HL-60 (cell line): ENCODE measurements around the gene CPO.
A peak's percentile ranks its signal among the peaks of the same experiment; 100 is the strongest.

Source experiments
- DNase-seq, 2 experiments: peaks; one replicate each; pipeline ENCODE4 v3.0.0-alpha.2; 2010 to 2020; ENCODE audit warnings: low read depth in 1 of 2, low spot score in 1 of 2
- H3K27ac ChIP-seq: fragments of 250-450 bp; sonication (Bioruptor Pico); replicated peaks from 2 replicates; pipeline ENCODE4 v1.5.1; 2020; ENCODE audit warnings: mild to moderate bottlenecking, moderate library complexity
- H3K27me3 ChIP-seq: fragments of 250-450 bp; sonication (Bioruptor Pico); 2 replicates; pipeline ENCODE4 v1.5.1; 2021; ENCODE audit warnings: mild to moderate bottlenecking, moderate library complexity; ENCODE audit not compliant: insufficient read depth, poor library complexity, severe bottlenecking
- H3K4me3 ChIP-seq: replicated peaks from 2 replicates; pipeline ENCODE4 v1.5.1; 2011; ENCODE audit warnings: mild to moderate bottlenecking, control low read depth, low read length; ENCODE audit not compliant: insufficient read depth
- CTCF ChIP-seq: IDR thresholded peaks from one replicate; pipeline ENCODE4 v1.5.1; 2011; ENCODE audit warnings: low read length, control low read depth, inconsistent platforms; ENCODE audit not compliant: insufficient read depth
- GABPA ChIP-seq: IDR thresholded peaks from 2 replicates; pipeline ENCODE4 v1.6.1; 2012; ENCODE audit warnings: low read depth
- POLR2AphosphoS5 ChIP-seq: IDR thresholded peaks from 2 replicates; pipeline ENCODE4 v1.6.1; 2012; ENCODE audit warnings: low read depth
- REST ChIP-seq: IDR thresholded peaks from 2 replicates; pipeline ENCODE4 v1.6.1; 2012; ENCODE audit warnings: low read depth; ENCODE audit not compliant: insufficient replicate concordance
- SPI1 ChIP-seq: IDR thresholded peaks from 2 replicates; pipeline ENCODE4 v1.6.1; 2012; ENCODE audit warnings: low read depth, mild to moderate bottlenecking, borderline replicate concordance

The CPO gene

GRCh38 chr2:206988884-206989283, 49.6 kb downstream of the CPO start:
- Histone ChIP-seq H3K4me3 (no peak overlapping the region), H3K27ac (no peak overlapping the region), H3K27me3 (no peaks in the 10 kb centered on the region)
- TF ChIP-seq REST (no peak), GABPA (no peak), POLR2AphosphoS5 (no peak), CTCF (no peak), SPI1 (no peak)
- no peak for DNase-seq

- TF ChIP-seq REST (no peak), SPI1 (no peak), CTCF (peak; percentile 69), GABPA (no peak), POLR2AphosphoS5 (no peak)
- H3K27ac ChIP-seq: no peak overlapping the region
- no peak overlapping the region for H3K4me3 ChIP-seq
- peak in 1 of 2 experiments; percentile 18 for DNase-seq
- no peaks in the 10 kb centered on the region for H3K27me3 ChIP-seq
These were observed 50.0 kb downstream of the CPO start for GRCh38 chr2:206989311-206989710.

- DNase-seq: no peak
- Histone ChIP-seq H3K4me3 (no peak overlapping the region), H3K27me3 (no peaks in the 10 kb centered on the region), H3K27ac (no peak overlapping the region)
- no peak for TF ChIP-seq CTCF
- no peak for TF ChIP-seq REST
- TF ChIP-seq POLR2AphosphoS5: no peak
- TF ChIP-seq SPI1: no peak
- no peak for TF ChIP-seq GABPA
These were observed 51.0 kb downstream of the CPO start for GRCh38 chr2:206990360-206990759.
